Activated T-helper 2 cell treated with anti-CD3 and anti-CD28 coated beads, Interferon-gamma antibody, Interleukin-2, Interleukin-4, amounts not matched to agents 10 μg/mL and 5 μg/mL and 100 μg/mL, durations not matched to agents 14 hours and 24 hours and 36 hours (primary cell): ENCODE data around the gene UQCC5. TPM values are rescaled to one million over a fixed set of nuclear protein-coding genes. Genes with fewer than 3 reads are reported as not detected.

Experiments used
- DNase-seq: peaks from one replicate; pipeline ENCODE4 v3.0.0; 2021; ENCODE audit warnings: low spot score
- H3K27ac Mint-ChIP-seq: one replicate; pipeline ENCODE4 v1.8.0; 2021; ENCODE audit warnings: mixed read lengths
- H3K27me3 Mint-ChIP-seq: one replicate; pipeline ENCODE4 v1.8.0; 2021; ENCODE audit warnings: low read depth, mixed read lengths
- H3K36me3 Mint-ChIP-seq: one replicate; pipeline ENCODE4 v1.8.0; 2021; ENCODE audit warnings: low read depth, mixed read lengths
- H3K4me1 Mint-ChIP-seq: one replicate; pipeline ENCODE4 v1.8.0; 2021; ENCODE audit warnings: low read depth, mixed read lengths
- H3K4me3 Mint-ChIP-seq: one replicate; pipeline ENCODE4 v1.8.0; 2021; ENCODE audit warnings: low read depth, mild to moderate bottlenecking, moderate library complexity, mixed read lengths
- H3K9me3 Mint-ChIP-seq: one replicate; pipeline ENCODE4 v1.8.0; 2021; ENCODE audit warnings: mixed read lengths
- intact Hi-C: fragments of 100-400 bp; cut with micrococcal nuclease; formaldehyde crosslinking; loops from one replicate; pipeline ENCODE4 v1.15.1; 2023
- total RNA-seq: library from RNA; stranded (reverse); gene quantifications from 2 replicates; pipeline ENCODE4 v1.2.3, GENCODE V29; 2022

The UQCC5 gene
- total RNA-seq, 1 donor from 2014 or later: 16.4 TPM

DNA sequence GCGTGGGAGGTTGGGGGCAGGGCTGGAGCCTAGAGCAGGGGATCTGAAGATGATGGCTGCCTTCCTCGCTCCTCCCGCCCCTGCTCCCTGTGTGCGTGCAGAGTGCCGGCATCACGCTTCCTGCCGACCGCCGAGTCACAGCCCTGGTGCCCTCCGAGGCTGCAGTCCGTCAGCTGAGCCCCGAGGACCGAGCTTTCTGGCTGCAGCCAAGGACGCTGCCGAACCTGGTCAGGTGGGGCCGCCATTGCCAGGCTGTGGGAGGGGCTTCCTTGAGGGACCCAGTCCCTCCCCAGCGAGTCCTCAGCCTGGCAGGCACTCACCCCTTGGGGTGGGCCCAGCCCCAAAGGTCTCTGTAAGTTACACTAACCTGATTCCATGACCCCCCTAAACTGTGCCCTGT, 23.7 kb upstream of the UQCC5 start:
- intact Hi-C loops: no loop called here

DNA sequence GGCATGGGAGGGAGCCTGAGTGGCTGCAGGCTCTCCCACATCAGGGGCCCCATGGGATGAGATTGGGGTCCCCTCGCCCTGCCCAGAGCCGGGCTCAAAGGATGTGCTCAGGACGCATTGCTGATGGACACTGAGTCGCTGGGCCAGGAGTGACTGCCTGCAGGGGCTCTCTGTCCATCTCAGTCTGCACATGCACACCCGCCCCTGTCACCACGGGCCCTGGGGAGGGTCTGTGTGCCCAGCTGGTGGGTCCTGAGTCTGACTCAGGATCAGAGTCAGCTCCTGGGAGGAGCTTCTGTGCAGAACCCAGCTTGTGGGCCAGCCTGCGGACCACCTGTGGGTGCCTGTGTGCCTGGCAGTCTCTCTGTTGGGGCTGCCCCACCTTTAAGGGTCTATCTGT, 23.1 kb upstream of the UQCC5 start:
- Mint-ChIP-seq H3K27ac (no peak overlapping the region), H3K36me3 (no peaks in the 10 kb centered on the region), H3K27me3 (no peaks in the 10 kb centered on the region), H3K9me3 (no peaks in the 10 kb centered on the region), H3K4me1 (no peaks in the 10 kb centered on the region), H3K4me3 (no peak overlapping the region)
- no peak for DNase-seq
- intact Hi-C loops: no loop called here

More for the DNA sequence above, 23.7 kb upstream of the UQCC5 start:
- Mint-ChIP-seq H3K27me3 (no peaks in the 10 kb centered on the region), H3K9me3 (no peaks in the 10 kb centered on the region), H3K36me3 (no peaks in the 10 kb centered on the region), H3K4me3 (no peak overlapping the region), H3K27ac (no peak overlapping the region), H3K4me1 (no peaks in the 10 kb centered on the region)
- no peak for DNase-seq

DNA sequence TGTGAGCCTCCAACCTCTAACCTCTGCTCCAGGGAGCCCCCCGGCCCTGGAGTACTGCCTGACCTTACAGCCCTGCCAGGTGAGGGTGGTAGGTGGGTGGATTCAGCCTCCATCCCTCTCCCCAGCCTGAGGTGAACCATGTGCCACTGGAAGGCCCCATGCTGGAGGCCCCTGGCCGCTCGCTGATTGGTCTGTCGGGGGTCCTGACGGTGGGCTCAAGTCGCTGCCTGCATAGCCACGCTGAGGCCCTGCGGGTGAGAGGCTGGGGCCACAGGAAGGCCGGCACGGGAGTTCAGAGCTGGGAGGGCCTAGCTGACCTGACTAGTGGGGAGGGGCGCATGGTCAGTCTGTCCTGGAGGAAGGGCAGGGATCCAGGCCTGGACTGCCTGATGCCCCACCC, 21.8 kb upstream of the UQCC5 start:
- no peaks in the 10 kb centered on the region for H3K36me3 Mint-ChIP-seq
- intact Hi-C loops: no loop called here
- H3K27ac Mint-ChIP-seq: no peak overlapping the region
- DNase-seq: no peak
- H3K9me3 Mint-ChIP-seq: no peaks in the 10 kb centered on the region
- no peak overlapping the region for H3K4me3 Mint-ChIP-seq
- no peaks in the 10 kb centered on the region for H3K27me3 Mint-ChIP-seq
- no peaks in the 10 kb centered on the region for H3K4me1 Mint-ChIP-seq

DNA sequence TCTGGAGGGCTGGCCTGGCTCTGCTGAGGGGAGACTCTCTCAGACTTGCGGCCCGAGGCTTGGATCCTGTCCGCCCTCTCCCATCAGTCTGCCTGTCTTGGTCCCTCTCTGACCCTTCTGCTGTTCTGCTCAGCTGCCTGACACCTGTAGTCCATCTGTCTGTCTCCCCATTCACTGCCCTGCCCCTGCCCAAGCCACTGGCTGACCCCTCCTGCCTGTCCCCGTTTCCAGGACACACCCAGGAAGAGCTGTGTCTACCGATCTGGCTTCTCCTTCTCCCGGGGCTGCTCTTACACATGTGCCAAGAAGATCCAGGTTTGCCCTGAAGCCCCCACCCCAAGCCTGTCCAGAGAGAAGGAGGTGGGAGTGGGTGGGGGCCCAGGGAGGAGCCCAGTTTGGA, 21.2 kb upstream of the UQCC5 start:
- H3K27me3 Mint-ChIP-seq: no peaks in the 10 kb centered on the region
- no peaks in the 10 kb centered on the region for H3K4me1 Mint-ChIP-seq
- no peak overlapping the region for H3K4me3 Mint-ChIP-seq
- intact Hi-C loops: no loop called here
- DNase-seq: no peak
- H3K36me3 Mint-ChIP-seq: no peaks in the 10 kb centered on the region
- no peaks in the 10 kb centered on the region for H3K9me3 Mint-ChIP-seq
- H3K27ac Mint-ChIP-seq: no peak overlapping the region

DNA sequence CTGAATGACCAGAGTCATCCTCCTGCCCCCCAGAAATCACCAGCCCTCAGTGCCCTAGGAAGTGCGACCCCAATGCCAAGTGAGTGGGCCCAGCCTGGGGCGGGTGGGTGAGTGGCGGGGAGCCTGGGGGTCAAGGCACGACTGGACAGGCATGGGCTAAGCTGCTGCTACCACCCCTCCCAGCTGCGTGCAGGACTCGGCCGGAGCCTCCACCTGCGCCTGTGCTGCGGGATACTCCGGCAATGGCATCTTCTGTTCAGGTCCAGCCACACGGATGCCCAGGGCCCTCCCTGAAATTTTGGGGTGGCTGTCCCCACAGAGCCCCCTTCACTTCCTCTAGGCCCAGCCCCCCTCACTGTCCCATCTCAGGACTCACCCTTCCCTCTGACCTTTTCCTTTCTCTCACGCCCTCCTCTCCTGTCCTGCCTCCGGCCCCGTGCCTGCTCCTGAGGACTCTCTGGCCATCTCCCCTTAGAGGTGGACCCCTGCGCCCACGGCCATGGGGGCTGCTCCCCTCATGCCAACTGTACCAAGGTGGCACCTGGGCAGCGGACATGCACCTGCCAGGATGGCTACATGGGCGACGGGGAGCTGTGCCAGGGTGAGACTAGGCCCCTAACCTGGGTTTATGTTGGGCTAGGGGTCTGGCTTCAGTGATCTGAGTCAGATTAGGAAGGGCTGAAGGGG, 19.8 kb upstream of the UQCC5 start:
- intact Hi-C loops: no loop called here
- Mint-ChIP-seq H3K27me3 (no peaks in the 10 kb centered on the region), H3K36me3 (no peaks in the 10 kb centered on the region), H3K9me3 (no peaks in the 10 kb centered on the region), H3K4me1 (no peaks in the 10 kb centered on the region), H3K27ac (no peak overlapping the region), H3K4me3 (no peak overlapping the region)
- no peak for DNase-seq

DNA sequence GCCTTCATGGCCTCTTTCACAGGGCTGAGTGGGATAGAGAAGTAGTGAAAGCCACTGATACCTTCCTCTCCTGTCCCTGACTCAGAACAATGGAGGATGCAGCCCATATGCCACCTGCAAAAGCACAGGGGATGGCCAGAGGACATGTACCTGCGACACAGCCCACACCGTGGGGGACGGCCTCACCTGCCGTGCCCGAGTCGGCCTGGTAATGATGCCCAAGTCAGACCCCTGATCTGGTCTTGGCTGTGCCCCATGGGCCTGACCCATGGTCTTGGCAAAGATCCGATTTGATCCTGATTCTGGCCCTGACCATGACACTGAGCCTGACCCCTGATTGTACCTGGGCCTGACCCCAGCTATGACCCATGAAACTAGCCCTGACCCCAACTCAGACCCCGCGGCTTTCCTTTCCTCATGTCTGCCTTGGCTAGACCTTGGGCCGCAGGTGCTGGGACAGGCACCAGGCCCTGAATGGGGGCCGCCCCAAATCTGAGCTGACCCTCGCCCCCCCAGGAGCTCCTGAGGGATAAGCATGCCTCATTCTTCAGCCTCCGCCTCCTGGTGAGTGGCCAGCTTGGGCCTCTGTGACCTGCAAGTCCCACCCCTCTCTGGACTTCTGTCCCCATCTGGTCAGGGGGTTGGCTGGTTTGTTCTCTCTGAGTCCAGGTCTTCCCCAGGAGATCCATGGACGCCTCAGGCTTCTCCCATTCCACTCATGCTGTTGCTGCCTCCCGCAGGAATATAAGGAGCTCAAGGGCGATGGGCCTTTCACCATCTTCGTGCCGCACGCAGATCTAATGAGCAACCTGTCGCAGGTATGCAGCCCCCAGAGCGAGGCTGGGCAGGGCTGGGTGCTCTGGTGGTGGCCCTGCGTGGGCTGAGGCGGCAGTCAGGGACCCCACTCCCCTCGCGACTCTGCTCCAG, 18.3 kb upstream of the UQCC5 start:
- no peaks in the 10 kb centered on the region for H3K9me3 Mint-ChIP-seq
- no peaks in the 10 kb centered on the region for H3K36me3 Mint-ChIP-seq
- H3K27ac Mint-ChIP-seq: no peak overlapping the region
- no peaks in the 10 kb centered on the region for H3K4me1 Mint-ChIP-seq
- no peak overlapping the region for H3K4me3 Mint-ChIP-seq
- H3K27me3 Mint-ChIP-seq: no peaks in the 10 kb centered on the region
- no peak for DNase-seq
- intact Hi-C loops: no loop called here

DNA sequence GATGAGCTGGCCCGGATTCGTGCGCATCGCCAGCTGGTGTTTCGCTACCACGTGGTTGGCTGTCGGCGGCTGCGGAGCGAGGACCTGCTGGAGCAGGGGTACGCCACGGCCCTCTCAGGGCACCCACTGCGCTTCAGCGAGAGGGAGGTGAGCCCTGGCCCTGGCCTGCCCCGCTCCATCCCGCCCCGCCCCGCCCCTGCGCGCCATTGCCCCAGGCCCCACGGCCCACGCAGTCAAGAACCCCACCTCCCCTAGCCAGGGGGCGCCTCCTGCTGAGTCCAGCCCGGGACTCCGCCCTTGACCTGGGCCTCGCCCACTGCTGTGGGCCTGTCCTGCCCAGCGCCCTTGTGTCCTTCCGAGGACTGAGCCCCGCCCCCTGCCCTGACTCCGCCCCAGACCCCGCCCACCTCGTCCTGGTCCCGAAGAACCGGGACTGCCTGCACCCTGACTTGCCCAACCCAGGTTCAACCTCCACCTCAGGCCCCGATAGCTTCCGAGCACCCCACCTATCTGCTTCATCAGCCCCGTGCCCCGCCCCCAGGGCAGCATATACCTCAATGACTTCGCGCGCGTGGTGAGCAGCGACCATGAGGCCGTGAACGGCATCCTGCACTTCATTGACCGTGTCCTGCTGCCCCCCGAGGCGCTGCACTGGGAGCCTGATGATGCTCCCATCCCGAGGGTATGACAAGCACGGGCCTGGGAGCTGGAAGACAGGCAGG, 17.5 kb upstream of the UQCC5 start:
- no peak overlapping the region for H3K4me3 Mint-ChIP-seq
- H3K4me1 Mint-ChIP-seq: no peaks in the 10 kb centered on the region
- DNase-seq: no peak
- no peaks in the 10 kb centered on the region for H3K36me3 Mint-ChIP-seq
- H3K27ac Mint-ChIP-seq: no peak overlapping the region
- intact Hi-C loops: no loop called here
- H3K27me3 Mint-ChIP-seq: no peaks in the 10 kb centered on the region
- no peaks in the 10 kb centered on the region for H3K9me3 Mint-ChIP-seq

DNA sequence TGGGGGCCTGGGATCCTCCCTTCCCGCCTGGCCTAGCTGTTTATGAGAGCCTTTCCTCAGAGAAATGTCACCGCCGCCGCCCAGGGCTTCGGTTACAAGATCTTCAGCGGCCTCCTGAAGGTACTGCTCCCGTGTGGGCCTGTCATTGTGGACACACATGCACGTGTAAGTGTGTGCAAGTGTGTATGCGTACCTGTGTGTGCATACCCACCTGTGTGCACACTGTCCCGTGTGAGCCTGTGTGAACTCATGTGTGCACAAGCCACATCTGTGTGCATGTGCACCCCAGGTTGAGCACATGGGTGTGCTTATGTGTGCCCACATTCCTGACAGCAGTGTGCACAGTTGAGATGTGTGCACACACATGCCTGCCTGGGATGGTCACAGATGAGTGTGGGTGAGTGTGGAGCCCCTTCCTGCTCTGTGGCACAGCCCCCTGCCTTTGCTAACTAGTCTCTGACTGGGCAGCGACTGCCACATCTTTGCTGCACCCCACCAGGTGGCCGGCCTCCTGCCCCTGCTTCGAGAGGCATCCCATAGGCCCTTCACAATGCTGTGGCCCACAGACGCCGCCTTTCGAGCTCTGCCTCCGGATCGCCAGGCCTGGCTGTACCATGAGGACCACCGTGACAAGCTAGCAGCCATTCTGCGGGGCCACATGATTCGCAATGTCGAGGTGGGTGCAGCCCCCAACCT, 16.8 kb upstream of the UQCC5 start:
- H3K4me3 Mint-ChIP-seq: no peak overlapping the region
- H3K27ac Mint-ChIP-seq: no peak overlapping the region
- DNase-seq: no peak
- intact Hi-C loops: no loop called here
- no peaks in the 10 kb centered on the region for H3K27me3 Mint-ChIP-seq
- H3K9me3 Mint-ChIP-seq: no peaks in the 10 kb centered on the region
- no peaks in the 10 kb centered on the region for H3K36me3 Mint-ChIP-seq
- H3K4me1 Mint-ChIP-seq: no peaks in the 10 kb centered on the region

DNA sequence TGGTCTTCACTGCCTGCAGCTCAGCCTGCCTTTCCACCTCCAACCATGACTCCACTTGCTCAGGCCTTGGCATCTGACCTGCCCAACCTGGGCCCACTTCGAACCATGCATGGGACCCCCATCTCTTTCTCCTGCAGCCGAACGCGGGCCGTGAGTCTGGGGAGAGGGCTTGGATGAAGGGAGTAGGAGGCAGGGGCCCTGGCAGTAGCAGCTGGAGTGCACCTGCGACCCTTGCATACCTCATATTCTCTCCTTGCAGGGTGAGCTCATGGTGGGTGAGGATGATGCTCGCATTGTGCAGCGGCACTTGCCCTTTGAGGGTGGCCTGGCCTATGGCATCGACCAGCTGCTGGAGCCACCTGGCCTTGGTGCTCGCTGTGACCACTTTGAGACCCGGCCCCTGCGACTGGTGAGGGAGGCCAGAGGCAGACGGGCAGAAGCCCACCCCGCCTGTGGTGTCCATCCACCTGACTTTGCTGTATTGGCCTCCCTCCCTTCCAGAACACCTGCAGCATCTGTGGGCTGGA, 16.2 kb upstream of the UQCC5 start:
- Mint-ChIP-seq H3K36me3 (no peaks in the 10 kb centered on the region), H3K4me3 (no peak overlapping the region), H3K9me3 (no peaks in the 10 kb centered on the region), H3K27me3 (no peaks in the 10 kb centered on the region), H3K4me1 (no peaks in the 10 kb centered on the region), H3K27ac (no peak overlapping the region)
- DNase-seq: no peak
- intact Hi-C loops: no loop called here

DNA sequence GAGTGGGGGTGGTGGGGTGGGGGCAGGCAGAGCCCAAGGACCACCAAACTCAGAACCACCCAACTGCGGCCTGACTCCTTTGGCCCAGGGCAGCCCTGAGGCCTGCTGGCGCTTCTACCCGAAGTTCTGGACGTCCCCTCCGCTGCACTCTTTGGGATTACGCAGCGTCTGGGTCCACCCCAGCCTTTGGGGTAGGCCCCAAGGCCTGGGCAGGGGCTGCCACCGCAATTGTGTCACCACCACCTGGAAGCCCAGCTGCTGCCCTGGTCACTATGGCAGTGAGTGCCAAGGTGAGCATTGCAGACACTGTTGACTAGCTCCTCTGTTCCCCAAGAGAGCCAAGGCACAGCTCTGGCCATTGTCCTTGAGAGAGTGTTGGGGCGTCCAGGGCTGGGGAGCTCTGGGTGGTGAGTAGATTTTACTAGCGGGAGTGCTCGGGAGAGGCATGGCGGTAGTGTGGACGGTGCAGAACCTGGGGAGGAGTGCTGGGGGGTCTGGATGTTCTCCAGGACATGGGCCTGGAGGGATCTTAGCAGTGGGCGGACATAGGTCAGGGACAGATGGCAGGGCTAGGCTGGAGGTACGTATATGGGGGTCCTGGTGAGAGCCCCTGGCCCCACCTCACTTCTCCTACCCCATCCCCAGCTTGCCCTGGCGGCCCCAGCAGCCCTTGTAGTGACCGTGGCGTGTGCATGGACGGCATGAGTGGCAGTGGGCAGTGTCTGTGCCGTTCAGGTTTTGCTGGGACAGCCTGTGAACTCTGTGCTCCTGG, 15.5 kb upstream of the UQCC5 start:
- Mint-ChIP-seq H3K27me3 (no peaks in the 10 kb centered on the region), H3K4me3 (no peak overlapping the region), H3K4me1 (no peaks in the 10 kb centered on the region), H3K9me3 (no peaks in the 10 kb centered on the region), H3K36me3 (no peaks in the 10 kb centered on the region), H3K27ac (no peak overlapping the region)
- intact Hi-C loops: no loop called here
- DNase-seq: no peak

DNA sequence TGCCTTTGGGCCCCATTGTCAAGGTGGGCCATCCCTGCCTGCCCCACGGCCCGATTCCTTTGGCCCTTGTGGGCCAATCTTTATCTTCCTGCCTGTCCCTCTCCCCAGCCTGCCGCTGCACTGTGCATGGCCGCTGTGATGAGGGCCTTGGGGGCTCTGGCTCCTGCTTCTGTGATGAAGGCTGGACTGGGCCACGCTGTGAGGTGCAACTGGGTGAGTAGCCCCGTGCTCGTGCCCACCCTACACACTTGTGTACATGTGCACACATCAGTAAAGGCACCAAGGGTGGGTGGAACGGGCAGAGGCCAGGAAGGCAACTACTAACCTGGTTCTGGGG, 14.9 kb upstream of the UQCC5 start:
- no peak overlapping the region for H3K4me3 Mint-ChIP-seq
- H3K36me3 Mint-ChIP-seq: no peaks in the 10 kb centered on the region
- H3K27ac Mint-ChIP-seq: no peak overlapping the region
- intact Hi-C loops: no loop called here
- DNase-seq: no peak
- H3K9me3 Mint-ChIP-seq: no peaks in the 10 kb centered on the region
- no peaks in the 10 kb centered on the region for H3K4me1 Mint-ChIP-seq
- H3K27me3 Mint-ChIP-seq: no peaks in the 10 kb centered on the region
